Osteoblast (primary cell): ENCODE data around the gene ASTN2. TPM values are rescaled to one million over a fixed set of nuclear protein-coding genes. Genes with fewer than 3 reads are reported as not detected.
A peak's percentile ranks its signal among the peaks of the same experiment; 100 is the strongest.

ENCODE experiments used
- DNase-seq: peaks from one replicate; pipeline ENCODE4 v3.0.0; 2011; ENCODE audit warnings: low spot score, mixed read lengths; ENCODE audit not compliant: insufficient read length; ENCODE audit errors: missing footprints
- H2AFZ ChIP-seq: 2 replicates; pipeline ENCODE4 v1.6.0; 2011; ENCODE audit warnings: mild to moderate bottlenecking, low read length
- H3K27ac ChIP-seq: 2 replicates; pipeline ENCODE4 v1.5.1; 2011; ENCODE audit warnings: mild to moderate bottlenecking, low read depth, low read length, moderate library complexity
- H3K27me3 ChIP-seq: 2 replicates; pipeline ENCODE4 v1.6.0; 2012; ENCODE audit warnings: mild to moderate bottlenecking, control low read depth, inconsistent platforms, low read length, moderate library complexity; ENCODE audit not compliant: insufficient read depth
- H3K36me3 ChIP-seq: 2 replicates; pipeline ENCODE4 v1.5.1; 2011; ENCODE audit warnings: mild to moderate bottlenecking, low read length, control low read depth, moderate library complexity; ENCODE audit not compliant: insufficient read depth
- H3K4me1 ChIP-seq: 2 replicates; pipeline ENCODE4 v1.5.1; 2011; ENCODE audit warnings: mild to moderate bottlenecking, low read length, control low read depth, moderate library complexity; ENCODE audit not compliant: insufficient read depth
- H3K4me2 ChIP-seq: 2 replicates; pipeline ENCODE4 v1.6.0; 2011; ENCODE audit warnings: mild to moderate bottlenecking, low read length; ENCODE audit not compliant: insufficient read depth
- H3K4me3 ChIP-seq: fragments of 200-600 bp; sonication (generic); 3 replicates; pipeline ENCODE4 v1.5.1; 2012; ENCODE audit warnings: mild to moderate bottlenecking, low read length, inconsistent platforms; ENCODE audit not compliant: insufficient read depth
- H3K79me2 ChIP-seq: 2 replicates; pipeline ENCODE4 v1.6.0; 2012; ENCODE audit warnings: mild to moderate bottlenecking, low read length, control low read depth, inconsistent platforms; ENCODE audit not compliant: insufficient read depth
- H3K9me3 ChIP-seq: 2 replicates; pipeline ENCODE4 v1.5.1; 2011; ENCODE audit warnings: low read depth, low read length, control low read depth
- H4K20me1 ChIP-seq: 2 replicates; pipeline ENCODE4 v1.6.0; 2012; ENCODE audit warnings: mild to moderate bottlenecking, low read length, control low read depth; ENCODE audit not compliant: insufficient read depth
- total RNA-seq: library from RNA; depleted of rRNA; stranded (reverse); fragments of >200 nt; gene quantifications from 2 replicates; pipeline ENCODE4 v1.2.3, GENCODE V29; 2012
- TF ChIP-seq, protein P1 (sequence below): IDR thresholded peaks from 2 replicates; pipeline ENCODE4 v1.5.1; 2011; ENCODE audit warnings: mild to moderate bottlenecking, low read depth, low read length, moderate library complexity; ENCODE audit errors: extremely low read depth

The ASTN2 gene
- total RNA-seq, 1 donor = 4.7 TPM

- Histone ChIP-seq H3K4me1 (peaks cover 22% of the 10 kb centered on the region), H4K20me1 (no peaks in the 10 kb centered on the region), H3K27me3 (no peaks in the 10 kb centered on the region), H3K9me3 (no peaks in the 10 kb centered on the region), H3K4me2 (peak overlapping the region; percentile 31), H3K36me3 (no peaks in the 10 kb centered on the region), H3K79me2 (no peaks in the 10 kb centered on the region), H3K4me3 (no peak overlapping the region), H3K27ac (peak overlapping the region; percentile 30), H2AFZ (peak overlapping the region; percentile 61)
- no peak for DNase-seq
- TF ChIP-seq, protein P1, sequence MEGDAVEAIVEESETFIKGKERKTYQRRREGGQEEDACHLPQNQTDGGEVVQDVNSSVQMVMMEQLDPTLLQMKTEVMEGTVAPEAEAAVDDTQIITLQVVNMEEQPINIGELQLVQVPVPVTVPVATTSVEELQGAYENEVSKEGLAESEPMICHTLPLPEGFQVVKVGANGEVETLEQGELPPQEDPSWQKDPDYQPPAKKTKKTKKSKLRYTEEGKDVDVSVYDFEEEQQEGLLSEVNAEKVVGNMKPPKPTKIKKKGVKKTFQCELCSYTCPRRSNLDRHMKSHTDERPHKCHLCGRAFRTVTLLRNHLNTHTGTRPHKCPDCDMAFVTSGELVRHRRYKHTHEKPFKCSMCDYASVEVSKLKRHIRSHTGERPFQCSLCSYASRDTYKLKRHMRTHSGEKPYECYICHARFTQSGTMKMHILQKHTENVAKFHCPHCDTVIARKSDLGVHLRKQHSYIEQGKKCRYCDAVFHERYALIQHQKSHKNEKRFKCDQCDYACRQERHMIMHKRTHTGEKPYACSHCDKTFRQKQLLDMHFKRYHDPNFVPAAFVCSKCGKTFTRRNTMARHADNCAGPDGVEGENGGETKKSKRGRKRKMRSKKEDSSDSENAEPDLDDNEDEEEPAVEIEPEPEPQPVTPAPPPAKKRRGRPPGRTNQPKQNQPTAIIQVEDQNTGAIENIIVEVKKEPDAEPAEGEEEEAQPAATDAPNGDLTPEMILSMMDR = no peak
These were observed 757.9 kb downstream of the ASTN2 start for GRCh38 chr9:116656977-116657376.

- DNase-seq = no peak
- no peak overlapping the region for H3K4me3 ChIP-seq
- no peaks in the 10 kb centered on the region for H4K20me1 ChIP-seq
- peak overlapping the region; percentile 31 for H3K4me2 ChIP-seq
- peak overlapping the region; percentile 30 for H3K27ac ChIP-seq
- H2AFZ ChIP-seq = peak overlapping the region; percentile 61
- no peaks in the 10 kb centered on the region for H3K79me2 ChIP-seq
- no peaks in the 10 kb centered on the region for H3K36me3 ChIP-seq
- H3K9me3 ChIP-seq = no peaks in the 10 kb centered on the region
- H3K4me1 ChIP-seq = peaks cover 22% of the 10 kb centered on the region
- no peaks in the 10 kb centered on the region for H3K27me3 ChIP-seq
- TF ChIP-seq, protein P1 = no peak
These were observed 758.3 kb downstream of the ASTN2 start for GRCh38 chr9:116656501-116656971.

- no peak overlapping the region for H3K4me3 ChIP-seq
- H4K20me1 ChIP-seq = no peaks in the 10 kb centered on the region
- no peak for DNase-seq
- TF ChIP-seq, protein P1 = no peak
- H3K4me2 ChIP-seq = no peak overlapping the region
- peaks cover 18% of the 10 kb centered on the region for H3K4me1 ChIP-seq
- no peaks in the 10 kb centered on the region for H3K27me3 ChIP-seq
- no peak overlapping the region for H3K27ac ChIP-seq
- H3K79me2 ChIP-seq = no peaks in the 10 kb centered on the region
- H3K36me3 ChIP-seq = no peaks in the 10 kb centered on the region
- no peaks in the 10 kb centered on the region for H3K9me3 ChIP-seq
- no peak overlapping the region for H2AFZ ChIP-seq
These were observed 760.9 kb downstream of the ASTN2 start for GRCh38 chr9:116654059-116654355.

- Histone ChIP-seq H4K20me1 (no peaks in the 10 kb centered on the region), H3K36me3 (no peaks in the 10 kb centered on the region), H3K27ac (no peak overlapping the region), H3K9me3 (no peaks in the 10 kb centered on the region), H2AFZ (no peak overlapping the region), H3K4me1 (peaks cover 18% of the 10 kb centered on the region), H3K4me3 (no peak overlapping the region), H3K79me2 (no peaks in the 10 kb centered on the region), H3K4me2 (no peak overlapping the region), H3K27me3 (no peaks in the 10 kb centered on the region)
- TF ChIP-seq, protein P1 = no peak
- no peak for DNase-seq
These were observed 761.4 kb downstream of the ASTN2 start for GRCh38 chr9:116653348-116654058.
